Right lobe of liver (tissue), 6 donors: ENCODE data around the gene FER1L5. TPM values are rescaled to one million over a fixed set of nuclear protein-coding genes. Genes with fewer than 3 reads are reported as not detected.
"Not testable (repeated sequence)": the region's sequence is repeated elsewhere in the genome, so short reads cannot be mapped to it uniquely, and the experiment has no call there.

ENCODE experiments used
- ATAC-seq, 4 donors: fragments of 200-7000 bp; cut with Tn5 transposase; one replicate each; pipeline ENCODE4 v1.9.1; 2020; ENCODE audit warnings: mild to moderate bottlenecking in 4 of 4, moderate library complexity in 4 of 4
- DNase-seq, 3 donors: peaks; one replicate each; pipeline ENCODE4 v3.0.0-alpha.2; 2020
- H3K27ac ChIP-seq, 3 donors: fragments of 200-600 bp; one replicate each; pipeline ENCODE4 v1.8.0; 2022
- H3K27me3 ChIP-seq, 2 donors: fragments of 200-600 bp; one replicate each; pipeline ENCODE4 v1.8.0; 2022
- H3K36me3 ChIP-seq, 4 donors: fragments of 200-600 bp; sonication (generic) in 1 of 4; one replicate each; pipeline versions ENCODE4 v1.5.1 to v1.8.0; 2017 to 2022; ENCODE audit warnings: control low read depth in 1 of 4
- H3K4me1 ChIP-seq, 4 donors: fragments of 200-600 bp; sonication (generic) in 1 of 4; one replicate each; pipeline versions ENCODE4 v1.5.1 to v1.8.0; 2017 to 2022; ENCODE audit warnings: control low read depth in 1 of 4
- H3K4me3 ChIP-seq, 3 donors: fragments of 200-600 bp; one replicate each; pipeline ENCODE4 v1.8.0; 2022
- H3K9me3 ChIP-seq, 4 donors: fragments of 200-600 bp; sonication (generic) in 1 of 4; one replicate each; pipeline versions ENCODE4 v1.5.1 to v1.8.0; 2017 to 2022; ENCODE audit warnings: control low read depth in 1 of 4
- CTCF ChIP-seq, 4 donors: fragments of 200-600 bp in 3 of 4; fragments of 450-650 bp in 1 of 4; IDR thresholded peaks; one replicate each; pipeline versions ENCODE4 v1.5.1 to v1.8.0; 2016 to 2022; ENCODE audit warnings: antibody characterized with exemption in 4 of 4, mild to moderate bottlenecking in 2 of 4
- POLR2A ChIP-seq: fragments of 450-650 bp; IDR thresholded peaks from one replicate; pipeline ENCODE4 v1.6.1; 2017; ENCODE audit warnings: antibody characterized with exemption, mild to moderate bottlenecking
- WGBS: methylation state at CpG from one replicate; pipeline ENCODE4 v1.1.6; 2018; ENCODE audit warnings: low coverage, low lambda C conversion rate; ENCODE audit not compliant: insufficient coverage; ENCODE audit errors: missing lambda C conversion rate; 5-methylcytosine and 5-hydroxymethylcytosine counted together
- intact Hi-C, 2 donors: fragments of 100-400 bp; cut with DNase I; formaldehyde crosslinking; loops; one replicate each; pipeline versions ENCODE4 v1.11.2 to v1.14.1; 2022
- total RNA-seq, 6 experiments: library from RNA; depleted of rRNA in 2 of 6; stranded (reverse); fragments of >200 nt in 2 of 6; fragmentation: NEBNext Ultra II Directional in 3 of 6; extraction: Animal tissue kit (Norgen Biotek cat#: 25700) in 3 of 6; gene quantifications; one replicate each; pipeline versions ENCODE4 v1.1.0 to v1.2.4, GENCODE V29; 2016 to 2023
- donor health status: DM: no; HTN: yes; CAD: no.
- donor health status: DM: no; HTN: no; CAD: no.
- donor health status: DM: no; HTN: no; CAD: no.
- donor health status: DM: no; HTN: yes; CAD: no.
- donor health status: DM: no; HTN: yes; CAD: no.

Gene FER1L5
- total RNA-seq, 6 experiments from 2014 or later, result not detected

- 67% methylated on average over 3 of the region's 3 CpGs for WGBS
- intact Hi-C loops, result no loop called here
- Histone ChIP-seq H3K27me3 (no peaks in the 10 kb centered on the region), H3K4me3 (no peak overlapping the region), H3K4me1 (no peaks in the 10 kb centered on the region), H3K36me3 (no peaks in the 10 kb centered on the region), H3K9me3 (no peaks in the 10 kb centered on the region), H3K27ac (no peak overlapping the region)
- no peak for DNase-seq
- ATAC-seq, result peak; percentile 39 to 95 (median 68)
- TF ChIP-seq POLR2A, result no peak
- TF ChIP-seq CTCF (IDR thresholded peaks at IDR 0.05), result no peak
These were observed 22.6 kb downstream of the FER1L5 start for GRCh38 chr2:96665083-96665569.

- H3K4me3 ChIP-seq, ATAC-seq, H3K27ac ChIP-seq, DNase-seq, H3K4me1 ChIP-seq, intact Hi-C loops, H3K9me3 ChIP-seq, H3K36me3 ChIP-seq, H3K27me3 ChIP-seq: not testable (repeated sequence)
- 100% methylated on average over 1 of the region's 3 CpGs for WGBS
These were observed 23.2 kb downstream of the FER1L5 start for GRCh38 chr2:96665717-96666116.

- H3K27me3 ChIP-seq, result no peaks in the 10 kb centered on the region
- DNase-seq, result no peak
- no peaks in the 10 kb centered on the region for H3K4me1 ChIP-seq
- WGBS, result 69% methylated on average over 8 of the region's 11 CpGs
- H3K36me3 ChIP-seq, result no peaks in the 10 kb centered on the region
- no peaks in the 10 kb centered on the region for H3K9me3 ChIP-seq
- no peak overlapping the region for H3K27ac ChIP-seq
- no peak for TF ChIP-seq POLR2A
- TF ChIP-seq CTCF (IDR thresholded peaks at IDR 0.05), result no peak
- no peak overlapping the region for H3K4me3 ChIP-seq
- intact Hi-C loops, result no loop called here
- ATAC-seq, result no peak
These were observed 26.2 kb downstream of the FER1L5 start for GRCh38 chr2:96668771-96669170.

DNA sequence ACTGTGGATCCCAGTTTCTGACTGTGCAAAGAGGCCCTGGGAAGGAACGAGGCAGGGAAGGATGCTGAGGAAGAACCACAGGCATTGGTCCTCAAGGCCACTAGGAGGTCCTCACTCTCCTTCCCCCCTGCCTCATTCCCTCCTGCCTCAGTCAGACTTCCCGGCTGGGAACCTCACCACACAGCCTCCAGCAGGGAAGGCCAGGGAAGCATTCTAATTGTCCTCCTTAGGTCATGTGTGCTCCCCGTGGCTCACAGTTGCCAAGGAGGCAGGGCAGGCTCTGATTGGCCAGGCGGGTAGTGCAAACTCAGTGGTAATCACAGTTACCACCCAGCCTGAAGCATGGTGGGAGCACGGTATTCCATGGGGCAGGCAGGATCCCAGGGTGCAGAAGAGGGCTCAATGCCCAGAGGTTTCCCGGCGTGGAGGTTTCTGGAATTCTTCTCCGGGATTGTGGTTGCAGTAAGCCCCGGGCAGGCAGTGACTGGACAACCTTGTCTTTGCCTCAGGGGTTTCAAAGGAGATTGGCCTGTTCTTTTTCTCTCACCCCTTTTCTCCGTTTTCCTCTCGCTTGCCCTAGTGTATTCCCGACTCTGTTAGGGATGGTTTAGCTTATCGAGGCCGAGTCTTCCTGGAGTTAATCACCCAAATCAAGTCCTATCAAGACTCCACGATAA is 27.1 kb downstream of the FER1L5 start:
- WGBS, result 81% methylated on average over 12 of the region's 15 CpGs
- TF ChIP-seq CTCF (IDR thresholded peaks at IDR 0.05), result no peak
- no peak for TF ChIP-seq POLR2A
- DNase-seq (no peak), ATAC-seq (no peak)
- Histone ChIP-seq H3K9me3 (no peaks in the 10 kb centered on the region), H3K27me3 (no peaks in the 10 kb centered on the region), H3K36me3 (no peaks in the 10 kb centered on the region), H3K4me1 (no peaks in the 10 kb centered on the region), H3K27ac (no peak overlapping the region), H3K4me3 (no peak overlapping the region)
- intact Hi-C loops, result no loop called here

DNA sequence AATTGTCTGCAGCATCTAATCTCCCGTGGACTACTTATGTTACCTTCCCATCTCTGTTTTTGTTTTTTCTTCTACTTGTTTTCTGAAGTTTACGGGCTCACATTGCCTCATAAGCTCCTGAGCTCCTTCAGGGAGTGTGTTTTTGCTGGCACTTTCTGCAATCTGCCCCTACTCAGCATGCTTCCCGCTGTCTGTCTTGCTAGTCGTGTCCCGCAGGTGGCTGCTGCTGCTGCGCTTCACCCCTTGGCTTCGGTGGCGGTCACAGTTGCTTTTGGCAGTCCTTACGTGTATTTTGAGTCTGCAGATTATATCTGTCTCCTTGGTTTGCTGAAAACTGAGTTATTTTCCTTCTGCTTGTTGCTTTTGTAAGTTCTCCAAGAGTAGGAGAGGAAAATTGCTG is 37.3 kb downstream of the FER1L5 start:
- DNase-seq, result no peak
- H3K9me3 ChIP-seq, result no peaks in the 10 kb centered on the region
- H3K27ac ChIP-seq, result no peak overlapping the region
- intact Hi-C loops, result no loop called here
- H3K4me1 ChIP-seq, result peaks cover 0 to 12% (median 0%) of the 10 kb centered on the region in 4 donors
- ATAC-seq, result no peak
- H3K36me3 ChIP-seq, result no peaks in the 10 kb centered on the region
- WGBS, result 61% methylated on average over 9 of the region's 9 CpGs
- H3K27me3 ChIP-seq, result no peaks in the 10 kb centered on the region
- H3K4me3 ChIP-seq, result no peak overlapping the region
- TF ChIP-seq CTCF (IDR thresholded peaks at IDR 0.05), result no peak
- no peak for TF ChIP-seq POLR2A
